Type B pancreatic cell (in vitro differentiated cells): ENCODE data around the gene PCDHB12. TPM values are rescaled to one million over a fixed set of nuclear protein-coding genes. Genes with fewer than 3 reads are reported as not detected.
"Not testable (repeated sequence)": the region's sequence is repeated elsewhere in the genome, so short reads cannot be mapped to it uniquely, and the experiment has no call there.

ENCODE experiments used
- DNase-seq: peaks from one replicate; pipeline ENCODE4 v3.0.0; 2021; ENCODE audit warnings: mixed read lengths; ENCODE audit not compliant: unreplicated experiment; ENCODE audit errors: extremely low spot score
- H3K27ac Mint-ChIP-seq: 2 replicates; pipeline ENCODE4 v1.8.0; 2021; ENCODE audit warnings: mild to moderate bottlenecking, mixed read lengths
- H3K27me3 Mint-ChIP-seq: 2 replicates; pipeline ENCODE4 v1.8.0; 2021; ENCODE audit warnings: mixed read lengths
- H3K36me3 Mint-ChIP-seq: 2 replicates; pipeline ENCODE4 v1.8.0; 2021; ENCODE audit warnings: mixed read lengths
- H3K4me1 Mint-ChIP-seq: one replicate; pipeline ENCODE4 v1.8.0; 2021; ENCODE audit warnings: mixed read lengths; ENCODE audit not compliant: unreplicated experiment
- H3K4me3 Mint-ChIP-seq: 2 replicates; pipeline ENCODE4 v1.8.0; 2021; ENCODE audit warnings: mild to moderate bottlenecking, mixed read lengths
- H3K9me3 Mint-ChIP-seq: 2 replicates; pipeline ENCODE4 v1.8.0; 2021; ENCODE audit warnings: mixed read lengths
- total RNA-seq: library from RNA; stranded (reverse); gene quantifications from 2 replicates; pipeline ENCODE4 v1.2.1, GENCODE V29; 2021; ENCODE audit warnings: low replicate concordance
- TF ChIP-seq, protein P1 (sequence below): fragments of 200-600 bp; sonication (generic); conservative IDR thresholded peaks from 2 replicates; pipeline ENCODE4 v1.5.0; 2021; ENCODE audit warnings: antibody characterized with exemption, mild to moderate bottlenecking

PCDHB12 gene
- total RNA-seq, 1 donor from 2014 or later, result 1.4 TPM

DNA sequence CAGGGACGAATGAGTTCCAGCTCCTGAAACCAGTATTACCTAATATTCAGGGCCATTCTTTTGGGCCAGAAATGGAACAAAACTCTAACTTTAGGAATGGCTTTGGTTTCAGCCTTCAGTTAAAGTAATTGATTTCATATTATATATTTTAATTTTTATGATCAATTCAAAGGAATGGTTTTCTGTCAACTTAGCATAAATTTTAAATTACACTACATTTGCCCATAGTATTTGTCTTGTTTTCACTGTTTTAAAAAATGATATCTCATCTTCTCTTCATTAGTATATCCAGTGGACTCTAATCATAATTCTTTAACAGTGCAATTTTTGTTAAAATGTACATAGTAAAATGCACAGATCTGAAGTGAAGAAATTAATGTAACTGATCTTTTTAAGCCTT lies 28.2 kb upstream of the PCDHB12 start:
- H3K4me3 Mint-ChIP-seq, result no peak overlapping the region
- H3K36me3 Mint-ChIP-seq, result peaks cover 13% of the 10 kb centered on the region
- no peak overlapping the region for H3K27ac Mint-ChIP-seq
- H3K4me1 Mint-ChIP-seq, result no peaks in the 10 kb centered on the region
- no peaks in the 10 kb centered on the region for H3K27me3 Mint-ChIP-seq
- peaks cover 8% of the 10 kb centered on the region for H3K9me3 Mint-ChIP-seq
- TF ChIP-seq, protein P1, sequence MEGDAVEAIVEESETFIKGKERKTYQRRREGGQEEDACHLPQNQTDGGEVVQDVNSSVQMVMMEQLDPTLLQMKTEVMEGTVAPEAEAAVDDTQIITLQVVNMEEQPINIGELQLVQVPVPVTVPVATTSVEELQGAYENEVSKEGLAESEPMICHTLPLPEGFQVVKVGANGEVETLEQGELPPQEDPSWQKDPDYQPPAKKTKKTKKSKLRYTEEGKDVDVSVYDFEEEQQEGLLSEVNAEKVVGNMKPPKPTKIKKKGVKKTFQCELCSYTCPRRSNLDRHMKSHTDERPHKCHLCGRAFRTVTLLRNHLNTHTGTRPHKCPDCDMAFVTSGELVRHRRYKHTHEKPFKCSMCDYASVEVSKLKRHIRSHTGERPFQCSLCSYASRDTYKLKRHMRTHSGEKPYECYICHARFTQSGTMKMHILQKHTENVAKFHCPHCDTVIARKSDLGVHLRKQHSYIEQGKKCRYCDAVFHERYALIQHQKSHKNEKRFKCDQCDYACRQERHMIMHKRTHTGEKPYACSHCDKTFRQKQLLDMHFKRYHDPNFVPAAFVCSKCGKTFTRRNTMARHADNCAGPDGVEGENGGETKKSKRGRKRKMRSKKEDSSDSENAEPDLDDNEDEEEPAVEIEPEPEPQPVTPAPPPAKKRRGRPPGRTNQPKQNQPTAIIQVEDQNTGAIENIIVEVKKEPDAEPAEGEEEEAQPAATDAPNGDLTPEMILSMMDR, result no peak
- DNase-seq, result no peak

DNA sequence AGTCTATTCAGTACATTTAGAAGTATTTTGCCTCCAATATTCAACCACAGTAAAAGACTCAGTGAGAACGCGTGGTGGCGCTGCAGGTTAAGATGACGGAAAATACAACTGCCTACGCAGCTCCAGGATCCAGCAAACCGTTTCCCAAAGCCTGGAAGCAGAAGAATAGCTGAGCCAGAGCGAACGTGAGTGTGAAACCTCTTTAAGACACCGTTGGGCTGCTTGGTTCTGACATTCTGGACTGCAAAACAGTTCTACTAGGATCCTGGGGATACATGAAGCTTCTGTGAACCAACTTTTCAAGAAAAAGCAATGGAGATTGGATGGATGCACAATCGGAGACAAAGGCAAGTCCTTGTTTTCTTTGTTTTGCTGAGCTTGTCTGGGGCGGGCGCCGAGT lies 26.3 kb upstream of the PCDHB12 start, which contains the start of gene PCDHB16:
Gene PCDHB16 (plus strand): TSS at position 140 of the 400 bp plus-strand sequence. CDS start 173 bp downstream, at position 313.
- Mint-ChIP-seq H3K27me3 (no peaks in the 10 kb centered on the region), H3K4me1 (no peaks in the 10 kb centered on the region), H3K36me3 (peaks cover 17% of the 10 kb centered on the region), H3K4me3 (peak within 1 kb of the TSS; percentile 86), H3K9me3 (peaks cover 13% of the 10 kb centered on the region), H3K27ac (peak within 1 kb of the TSS; percentile 28)
- no peak for DNase-seq
- TF ChIP-seq, protein P1, result peak; percentile 75

DNA sequence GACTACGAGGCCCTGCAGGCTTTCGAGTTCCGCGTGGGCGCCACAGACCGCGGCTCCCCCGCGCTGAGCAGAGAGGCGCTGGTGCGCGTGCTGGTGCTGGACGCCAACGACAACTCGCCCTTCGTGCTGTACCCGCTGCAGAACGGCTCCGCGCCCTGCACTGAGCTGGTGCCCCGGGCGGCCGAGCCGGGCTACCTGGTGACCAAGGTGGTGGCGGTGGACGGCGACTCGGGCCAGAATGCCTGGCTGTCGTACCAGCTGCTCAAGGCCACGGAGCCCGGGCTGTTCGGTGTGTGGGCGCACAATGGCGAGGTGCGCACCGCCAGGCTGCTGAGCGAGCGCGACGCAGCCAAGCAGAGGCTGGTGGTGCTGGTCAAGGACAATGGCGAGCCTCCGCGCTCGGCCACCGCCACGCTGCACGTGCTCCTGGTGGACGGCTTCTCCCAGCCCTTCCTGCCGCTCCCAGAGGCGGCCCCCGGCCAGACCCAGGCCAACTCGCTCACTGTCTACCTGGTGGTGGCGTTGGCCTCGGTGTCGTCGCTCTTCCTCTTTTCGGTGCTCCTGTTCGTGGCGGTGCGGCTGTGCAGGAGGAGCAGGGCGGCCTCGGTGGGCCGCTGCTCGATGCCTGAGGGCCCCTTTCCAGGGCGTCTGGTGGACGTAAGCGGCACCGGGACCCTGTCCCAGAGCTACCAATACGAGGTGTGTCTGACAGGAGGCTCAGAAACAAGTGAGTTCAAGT lies 24.2 kb upstream of the PCDHB12 start:
- H3K36me3 Mint-ChIP-seq, result peaks cover 21% of the 10 kb centered on the region
- not testable (repeated sequence) for H3K27ac Mint-ChIP-seq, H3K4me3 Mint-ChIP-seq, H3K4me1 Mint-ChIP-seq, DNase-seq, H3K27me3 Mint-ChIP-seq
- H3K9me3 Mint-ChIP-seq, result peaks cover 17% of the 10 kb centered on the region

DNA sequence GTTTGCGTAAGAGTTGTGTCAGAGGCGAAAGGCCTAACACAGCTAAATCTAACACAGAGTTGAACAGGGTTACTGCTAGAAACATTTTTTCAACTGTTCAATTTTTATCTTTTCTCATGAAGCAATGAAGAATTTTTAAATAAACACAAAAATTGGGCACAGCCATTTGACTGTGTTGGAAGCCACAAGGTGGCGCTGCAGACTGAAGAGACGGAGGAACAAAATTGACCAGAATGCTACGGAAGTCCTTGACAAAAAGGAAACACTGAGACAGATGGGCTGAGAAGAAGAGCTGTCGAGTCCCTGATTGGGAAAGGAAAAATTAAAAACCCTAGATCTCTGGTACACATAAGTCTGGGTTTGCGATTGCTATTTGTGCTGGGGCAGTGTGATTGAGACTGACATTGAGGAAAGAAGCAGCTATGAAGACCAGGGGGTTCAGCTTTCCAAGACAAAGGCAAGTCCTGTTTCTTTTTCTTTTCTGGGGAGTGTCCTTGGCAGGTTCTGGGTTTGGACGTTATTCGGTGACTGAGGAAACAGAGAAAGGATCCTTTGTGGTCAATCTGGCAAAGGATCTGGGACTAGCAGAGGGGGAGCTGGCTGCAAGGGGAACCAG lies 21.5 kb upstream of the PCDHB12 start, which contains the start of gene PCDHB9:
Gene PCDHB9 (plus strand): TSS at position 265 of the 616 bp plus-strand sequence. CDS start 158 bp downstream, at position 423.
- no peak for DNase-seq
- peaks cover 17% of the 10 kb centered on the region for H3K9me3 Mint-ChIP-seq
- peaks cover 21% of the 10 kb centered on the region for H3K36me3 Mint-ChIP-seq
- peak within 1 kb of the TSS; percentile 60 for H3K4me3 Mint-ChIP-seq
- TF ChIP-seq, protein P1, result peak; percentile 68
- no peaks in the 10 kb centered on the region for H3K27me3 Mint-ChIP-seq
- no peaks in the 10 kb centered on the region for H3K4me1 Mint-ChIP-seq
- H3K27ac Mint-ChIP-seq, result peak within 1 kb of the TSS; percentile 10

DNA sequence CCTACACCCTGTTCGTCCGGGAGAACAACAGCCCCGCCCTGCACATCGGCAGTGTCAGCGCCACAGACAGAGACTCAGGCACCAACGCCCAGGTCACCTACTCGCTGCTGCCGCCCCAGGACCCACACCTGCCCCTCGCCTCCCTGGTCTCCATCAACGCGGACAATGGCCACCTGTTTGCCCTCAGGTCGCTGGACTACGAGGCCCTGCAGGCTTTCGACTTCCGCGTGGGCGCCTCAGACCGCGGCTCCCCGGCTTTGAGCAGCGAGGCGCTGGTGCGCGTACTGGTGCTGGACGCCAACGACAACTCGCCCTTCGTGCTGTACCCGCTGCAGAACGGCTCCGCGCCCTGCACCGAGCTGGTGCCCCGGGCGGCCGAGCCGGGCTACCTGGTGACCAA lies 19.8 kb upstream of the PCDHB12 start:
- Mint-ChIP-seq H3K36me3 (peaks cover 14% of the 10 kb centered on the region), H3K9me3 (peaks cover 13% of the 10 kb centered on the region)
- H3K27me3 Mint-ChIP-seq, H3K4me1 Mint-ChIP-seq, DNase-seq, H3K27ac Mint-ChIP-seq, H3K4me3 Mint-ChIP-seq: not testable (repeated sequence)

DNA sequence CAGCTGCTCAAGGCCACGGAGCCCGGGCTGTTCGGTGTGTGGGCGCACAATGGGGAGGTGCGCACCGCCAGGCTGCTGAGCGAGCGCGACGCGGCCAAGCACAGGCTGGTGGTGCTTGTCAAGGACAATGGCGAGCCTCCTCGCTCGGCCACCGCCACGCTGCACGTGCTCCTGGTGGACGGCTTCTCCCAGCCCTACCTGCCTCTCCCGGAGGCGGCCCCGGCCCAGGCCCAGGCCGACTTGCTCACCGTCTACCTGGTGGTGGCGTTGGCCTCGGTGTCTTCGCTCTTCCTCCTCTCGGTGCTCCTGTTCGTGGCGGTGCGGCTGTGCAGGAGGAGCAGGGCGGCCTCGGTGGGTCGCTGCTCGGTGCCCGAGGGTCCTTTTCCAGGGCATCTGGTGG lies 19.4 kb upstream of the PCDHB12 start:
- peaks cover 13% of the 10 kb centered on the region for H3K9me3 Mint-ChIP-seq
- H3K27ac Mint-ChIP-seq, result not testable (repeated sequence)

DNA sequence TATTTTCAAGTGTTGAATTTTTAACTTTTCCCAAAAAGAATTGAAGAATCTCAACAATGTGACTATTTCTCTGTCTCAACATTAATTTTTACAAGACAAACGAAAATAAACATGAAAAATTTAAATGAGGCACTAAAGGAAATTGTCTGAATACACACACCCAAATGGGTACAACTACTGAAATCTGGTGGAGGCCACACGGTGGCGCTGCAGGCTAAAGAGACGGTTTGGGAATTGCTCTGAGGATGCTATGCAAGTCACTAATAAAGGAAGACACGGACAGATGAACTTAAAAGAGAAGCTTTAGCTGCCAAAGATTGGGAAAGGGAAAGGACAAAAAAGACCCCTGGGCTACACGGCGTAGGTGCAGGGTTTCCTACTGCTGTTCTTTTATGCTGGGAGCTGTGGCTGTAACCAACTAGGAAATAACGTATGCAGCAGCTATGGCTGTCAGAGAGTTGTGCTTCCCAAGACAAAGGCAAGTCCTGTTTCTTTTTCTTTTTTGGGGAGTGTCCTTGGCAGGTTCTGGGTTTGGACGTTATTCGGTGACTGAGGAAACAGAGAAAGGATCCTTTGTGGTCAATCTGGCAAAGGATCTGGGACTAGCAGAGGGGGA lies 16.3 kb upstream of the PCDHB12 start, which contains the start of gene PCDHB10:
Gene PCDHB10 (plus strand): TSS at position 244 of the 616 bp plus-strand sequence. CDS start 200 bp downstream, at position 444.
- no peak for DNase-seq
- no peaks in the 10 kb centered on the region for H3K27me3 Mint-ChIP-seq
- no peaks in the 10 kb centered on the region for H3K4me1 Mint-ChIP-seq
- peak within 1 kb of the TSS; percentile 80 for H3K4me3 Mint-ChIP-seq
- TF ChIP-seq, protein P1, result peak; percentile 71
- peaks cover 8% of the 10 kb centered on the region for H3K9me3 Mint-ChIP-seq
- H3K36me3 Mint-ChIP-seq, result peaks cover 4% of the 10 kb centered on the region
- H3K27ac Mint-ChIP-seq, result no peak within 1 kb of the TSS

More for the DNA sequence above, 19.4 kb upstream of the PCDHB12 start:
- DNase-seq, H3K27me3 Mint-ChIP-seq, H3K4me3 Mint-ChIP-seq, H3K4me1 Mint-ChIP-seq: not testable (repeated sequence)
- peaks cover 14% of the 10 kb centered on the region for H3K36me3 Mint-ChIP-seq

DNA sequence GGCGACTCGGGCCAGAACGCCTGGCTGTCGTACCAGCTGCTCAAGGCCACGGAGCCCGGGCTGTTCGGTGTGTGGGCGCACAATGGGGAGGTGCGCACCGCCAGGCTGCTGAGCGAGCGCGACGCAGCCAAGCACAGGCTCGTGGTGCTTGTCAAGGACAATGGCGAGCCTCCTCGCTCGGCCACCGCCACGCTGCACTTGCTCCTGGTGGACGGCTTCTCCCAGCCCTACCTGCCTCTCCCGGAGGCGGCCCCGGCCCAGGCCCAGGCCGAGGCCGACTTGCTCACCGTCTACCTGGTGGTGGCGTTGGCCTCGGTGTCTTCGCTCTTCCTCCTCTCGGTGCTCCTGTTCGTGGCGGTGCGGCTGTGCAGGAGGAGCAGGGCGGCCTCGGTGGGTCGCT lies 14.2 kb upstream of the PCDHB12 start:
- H3K36me3 Mint-ChIP-seq, DNase-seq, H3K27ac Mint-ChIP-seq, H3K27me3 Mint-ChIP-seq, H3K4me1 Mint-ChIP-seq, H3K4me3 Mint-ChIP-seq, H3K9me3 Mint-ChIP-seq: not testable (repeated sequence)
